ENCODE measurements around the gene VPS37B.

Gene VPS37B

DNA sequence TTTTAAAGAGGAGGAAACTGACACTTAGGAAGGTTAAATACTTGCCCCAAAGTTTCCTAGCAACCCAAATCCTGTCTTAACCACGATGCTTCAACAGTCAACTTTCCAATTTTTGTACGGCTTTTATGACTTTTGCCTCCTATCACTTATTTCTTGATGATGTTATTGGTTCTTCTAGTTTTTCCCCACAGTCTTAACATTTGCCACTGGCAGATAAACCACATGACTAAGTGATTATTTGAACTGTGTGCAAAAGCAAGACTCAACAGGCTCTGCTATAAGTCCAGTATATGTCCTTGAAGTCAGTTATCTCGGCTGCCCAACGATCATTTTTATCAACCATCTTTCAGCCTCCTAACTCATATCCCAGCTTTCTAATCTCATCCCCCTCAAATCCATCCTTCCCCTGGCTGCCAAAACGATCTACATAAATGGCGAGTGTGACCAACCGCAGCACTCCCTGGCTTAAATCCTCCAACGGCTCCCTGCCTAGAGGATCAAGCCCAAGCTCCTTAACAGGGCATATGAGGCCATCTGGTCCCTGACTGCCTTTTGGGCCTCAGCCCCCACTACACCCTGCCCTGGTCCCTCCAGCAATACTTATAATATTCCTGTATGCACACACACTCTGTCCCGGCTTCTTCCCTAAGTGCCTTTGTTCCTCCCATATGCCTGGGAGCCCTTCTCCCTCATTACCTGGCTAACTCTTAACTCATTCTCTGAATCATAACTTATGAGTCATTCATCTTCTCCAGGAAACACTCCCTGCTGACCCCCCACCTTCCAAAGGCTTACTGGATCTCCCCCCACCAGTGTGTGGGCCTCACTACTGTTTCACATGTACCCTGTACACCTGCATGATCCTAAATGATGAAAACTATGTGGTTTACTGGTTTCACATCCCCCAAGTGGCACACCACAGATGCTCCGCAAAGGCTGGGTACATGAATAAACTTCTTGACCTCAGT, 8.8 kb downstream of the VPS37B start (continued):
- TF ChIP-seq, protein P1, sequence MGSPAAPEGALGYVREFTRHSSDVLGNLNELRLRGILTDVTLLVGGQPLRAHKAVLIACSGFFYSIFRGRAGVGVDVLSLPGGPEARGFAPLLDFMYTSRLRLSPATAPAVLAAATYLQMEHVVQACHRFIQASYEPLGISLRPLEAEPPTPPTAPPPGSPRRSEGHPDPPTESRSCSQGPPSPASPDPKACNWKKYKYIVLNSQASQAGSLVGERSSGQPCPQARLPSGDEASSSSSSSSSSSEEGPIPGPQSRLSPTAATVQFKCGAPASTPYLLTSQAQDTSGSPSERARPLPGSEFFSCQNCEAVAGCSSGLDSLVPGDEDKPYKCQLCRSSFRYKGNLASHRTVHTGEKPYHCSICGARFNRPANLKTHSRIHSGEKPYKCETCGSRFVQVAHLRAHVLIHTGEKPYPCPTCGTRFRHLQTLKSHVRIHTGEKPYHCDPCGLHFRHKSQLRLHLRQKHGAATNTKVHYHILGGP (tag by site-specific recombination; IDR thresholded peaks at IDR 0.05) = no peak
- TF ChIP-seq ZNF157 (tag by site-specific recombination; IDR thresholded peaks at IDR 0.05) (no peak), ZNF585B (tag by site-specific recombination; IDR thresholded peaks at IDR 0.05) (no peak), ZNF10 (tag by site-specific recombination; IDR thresholded peaks at IDR 0.05) (peak; percentile 66; the same call in 1 of the 2 replicates), ZFP41 (tag by site-specific recombination; IDR thresholded peaks at IDR 0.05; ENCODE audit: borderline replicate concordance) (no peak), HOXD13 (CRISPR knock-in tag; IDR thresholded peaks at IDR 0.05; ENCODE audit: borderline replicate concordance) (no peak), ZNF548 (tag by site-specific recombination; IDR thresholded peaks at IDR 0.05) (no peak), ZBTB17 (tag by site-specific recombination; IDR thresholded peaks at IDR 0.05) (peak; percentile 84), ZNF596 (tag by site-specific recombination; IDR thresholded peaks at IDR 0.05) (no peak), ZNF354C (tag by site-specific recombination; IDR thresholded peaks at IDR 0.05; ENCODE audit: borderline replicate concordance, low read depth) (no peak), SP2 (tag by site-specific recombination; IDR thresholded peaks at IDR 0.05) (peak; percentile 21; the same call in 1 of the 2 replicates), OVOL3 (tag by site-specific recombination; IDR thresholded peaks at IDR 0.05) (no peak), ZNF600 (tag by site-specific recombination; IDR thresholded peaks at IDR 0.05) (peak; percentile 94), ZNF132 (tag by site-specific recombination; IDR thresholded peaks at IDR 0.05; ENCODE audit: borderline replicate concordance) (no peak), ZNF561 (tag by site-specific recombination; IDR thresholded peaks at IDR 0.05; ENCODE audit: borderline replicate concordance) (peak; percentile 30; the same call in 1 of the 2 replicates), IKZF3 (tag by site-specific recombination; IDR thresholded peaks at IDR 0.05) (peak; percentile 73; the same call in 1 of the 2 replicates), ZBTB21 (tag by site-specific recombination; IDR thresholded peaks at IDR 0.05) (no peak; the same call in 1 of the 2 replicates), ZNF626 (tag by site-specific recombination; IDR thresholded peaks at IDR 0.05) (no peak), KLF1 (tag by site-specific recombination; IDR thresholded peaks at IDR 0.05) (no peak), ZNF777 (tag by site-specific recombination; IDR thresholded peaks at IDR 0.05; ENCODE audit: borderline replicate concordance) (no peak), ZNF248 (tag by site-specific recombination; IDR thresholded peaks at IDR 0.05) (no peak), BCL11A (tag by site-specific recombination; IDR thresholded peaks at IDR 0.05; ENCODE audit: low read depth) (no peak), ZBTB20 (tag by site-specific recombination; IDR thresholded peaks at IDR 0.05) (no peak), FEZF1 (tag by site-specific recombination; IDR thresholded peaks at IDR 0.05) (no peak), YY2 (tag by site-specific recombination; IDR thresholded peaks at IDR 0.05) (no peak)
- TF ChIP-seq, protein P2, sequence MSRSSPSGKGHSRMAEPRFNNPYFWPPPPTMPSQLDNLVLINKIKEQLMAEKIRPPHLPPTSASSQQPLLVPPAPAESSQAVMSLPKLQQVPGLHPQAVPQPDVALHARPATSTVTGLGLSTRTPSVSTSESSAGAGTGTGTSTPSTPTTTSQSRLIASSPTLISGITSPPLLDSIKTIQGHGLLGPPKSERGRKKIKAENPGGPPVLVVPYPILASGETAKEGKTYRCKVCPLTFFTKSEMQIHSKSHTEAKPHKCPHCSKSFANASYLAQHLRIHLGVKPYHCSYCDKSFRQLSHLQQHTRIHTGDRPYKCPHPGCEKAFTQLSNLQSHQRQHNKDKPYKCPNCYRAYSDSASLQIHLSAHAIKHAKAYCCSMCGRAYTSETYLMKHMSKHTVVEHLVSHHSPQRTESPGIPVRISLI (tag by site-specific recombination; IDR thresholded peaks at IDR 0.05) = no peak
- TF ChIP-seq, protein P3, sequence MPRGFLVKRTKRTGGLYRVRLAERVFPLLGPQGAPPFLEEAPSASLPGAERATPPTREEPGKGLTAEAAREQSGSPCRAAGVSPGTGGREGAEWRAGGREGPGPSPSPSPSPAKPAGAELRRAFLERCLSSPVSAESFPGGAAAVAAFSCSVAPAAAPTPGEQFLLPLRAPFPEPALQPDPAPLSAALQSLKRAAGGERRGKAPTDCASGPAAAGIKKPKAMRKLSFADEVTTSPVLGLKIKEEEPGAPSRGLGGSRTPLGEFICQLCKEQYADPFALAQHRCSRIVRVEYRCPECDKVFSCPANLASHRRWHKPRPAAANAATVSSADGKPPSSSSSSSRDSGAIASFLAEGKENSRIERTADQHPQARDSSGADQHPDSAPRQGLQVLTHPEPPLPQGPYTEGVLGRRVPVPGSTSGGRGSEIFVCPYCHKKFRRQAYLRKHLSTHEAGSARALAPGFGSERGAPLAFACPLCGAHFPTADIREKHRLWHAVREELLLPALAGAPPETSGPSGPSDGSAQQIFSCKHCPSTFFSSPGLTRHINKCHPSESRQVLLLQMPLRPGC (tag by site-specific recombination; IDR thresholded peaks at IDR 0.05) = no peak
- TF ChIP-seq, protein P4, sequence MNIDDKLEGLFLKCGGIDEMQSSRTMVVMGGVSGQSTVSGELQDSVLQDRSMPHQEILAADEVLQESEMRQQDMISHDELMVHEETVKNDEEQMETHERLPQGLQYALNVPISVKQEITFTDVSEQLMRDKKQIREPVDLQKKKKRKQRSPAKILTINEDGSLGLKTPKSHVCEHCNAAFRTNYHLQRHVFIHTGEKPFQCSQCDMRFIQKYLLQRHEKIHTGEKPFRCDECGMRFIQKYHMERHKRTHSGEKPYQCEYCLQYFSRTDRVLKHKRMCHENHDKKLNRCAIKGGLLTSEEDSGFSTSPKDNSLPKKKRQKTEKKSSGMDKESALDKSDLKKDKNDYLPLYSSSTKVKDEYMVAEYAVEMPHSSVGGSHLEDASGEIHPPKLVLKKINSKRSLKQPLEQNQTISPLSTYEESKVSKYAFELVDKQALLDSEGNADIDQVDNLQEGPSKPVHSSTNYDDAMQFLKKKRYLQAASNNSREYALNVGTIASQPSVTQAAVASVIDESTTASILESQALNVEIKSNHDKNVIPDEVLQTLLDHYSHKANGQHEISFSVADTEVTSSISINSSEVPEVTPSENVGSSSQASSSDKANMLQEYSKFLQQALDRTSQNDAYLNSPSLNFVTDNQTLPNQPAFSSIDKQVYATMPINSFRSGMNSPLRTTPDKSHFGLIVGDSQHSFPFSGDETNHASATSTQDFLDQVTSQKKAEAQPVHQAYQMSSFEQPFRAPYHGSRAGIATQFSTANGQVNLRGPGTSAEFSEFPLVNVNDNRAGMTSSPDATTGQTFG (tag by site-specific recombination; IDR thresholded peaks at IDR 0.05; ENCODE audit: borderline replicate concordance) = no peak
- TF ChIP-seq, protein P5, sequence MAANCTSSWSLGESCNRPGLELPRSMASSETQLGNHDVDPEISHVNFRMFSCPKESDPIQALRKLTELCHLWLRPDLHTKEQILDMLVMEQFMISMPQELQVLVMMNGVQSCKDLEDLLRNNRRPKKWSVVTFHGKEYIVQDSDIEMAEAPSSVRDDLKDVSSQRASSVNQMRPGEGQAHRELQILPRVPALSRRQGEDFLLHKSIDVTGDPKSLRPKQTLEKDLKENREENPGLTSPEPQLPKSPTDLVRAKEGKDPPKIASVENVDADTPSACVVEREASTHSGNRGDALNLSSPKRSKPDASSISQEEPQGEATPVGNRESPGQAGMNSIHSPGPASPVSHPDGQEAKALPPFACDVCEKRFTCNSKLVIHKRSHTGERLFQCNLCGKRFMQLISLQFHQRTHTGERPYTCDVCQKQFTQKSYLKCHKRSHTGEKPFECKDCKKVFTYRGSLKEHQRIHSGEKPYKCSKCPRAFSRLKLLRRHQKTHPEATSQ (tag by site-specific recombination; IDR thresholded peaks at IDR 0.05) = no peak
- TF ChIP-seq, protein P6, sequence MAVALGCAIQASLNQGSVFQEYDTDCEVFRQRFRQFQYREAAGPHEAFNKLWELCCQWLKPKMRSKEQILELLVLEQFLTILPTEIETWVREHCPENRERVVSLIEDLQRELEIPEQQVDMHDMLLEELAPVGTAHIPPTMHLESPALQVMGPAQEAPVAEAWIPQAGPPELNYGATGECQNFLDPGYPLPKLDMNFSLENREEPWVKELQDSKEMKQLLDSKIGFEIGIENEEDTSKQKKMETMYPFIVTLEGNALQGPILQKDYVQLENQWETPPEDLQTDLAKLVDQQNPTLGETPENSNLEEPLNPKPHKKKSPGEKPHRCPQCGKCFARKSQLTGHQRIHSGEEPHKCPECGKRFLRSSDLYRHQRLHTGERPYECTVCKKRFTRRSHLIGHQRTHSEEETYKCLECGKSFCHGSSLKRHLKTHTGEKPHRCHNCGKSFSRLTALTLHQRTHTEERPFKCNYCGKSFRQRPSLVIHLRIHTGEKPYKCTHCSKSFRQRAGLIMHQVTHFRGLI (tag by site-specific recombination; IDR thresholded peaks at IDR 0.05) = no peak

All from HEK293 (cell line).